PC-3 (cell line): Measurements from ENCODE around the gene ANKRD11. TPM values are rescaled to one million over a fixed set of nuclear protein-coding genes. Genes with fewer than 3 reads are reported as not detected.
A peak's percentile ranks its signal among the peaks of the same experiment; 100 is the strongest.

Experiments
- ATAC-seq: fragments of 200-7000 bp; cut with Tn5 transposase; 2 replicates; pipeline ENCODE4 v1.9.1; 2020; ENCODE audit warnings: mild to moderate bottlenecking, moderate library complexity
- BruUV-seq: library from RNA; stranded (reverse); fragments of 400-500 nt; replicated peaks from 2 replicates; lab custom pipeline; 2021; lab: Mats Ljungman, UMichigan
- CTCF ChIA-PET: fragments of 300-600 bp; sonication (Branson Sonifier 250); formaldehyde crosslinking; loops from one replicate; lab custom pipeline; 2022; ENCODE audit warnings: antibody characterized with exemption; lab: Charles Lee
- POLR2A ChIA-PET: fragments of 300-600 bp; sonication (Branson Sonifier 250); formaldehyde crosslinking; loops from one replicate; lab custom pipeline; 2022; ENCODE audit warnings: antibody characterized with exemption; ENCODE audit not compliant: unreplicated experiment; lab: Charles Lee
- DNase-seq: peaks from one replicate; pipeline ENCODE4 v3.0.0-alpha.2; 2015
- H2AFZ ChIP-seq: fragments of 300-600 bp; sonication (generic); 2 replicates; pipeline ENCODE4 v1.6.0; 2016; ENCODE audit warnings: antibody characterized with exemption, low read length
- H3F3A ChIP-seq: fragments of 300-600 bp; sonication (generic); one replicate; pipeline ENCODE4 v1.6.0; 2017; ENCODE audit warnings: antibody characterized with exemption, low read length, control low read depth, mild to moderate bottlenecking; ENCODE audit not compliant: unreplicated experiment
- H3K27ac ChIP-seq: fragments of 300-600 bp; sonication (generic); 2 replicates; pipeline ENCODE4 v1.5.1; 2016; ENCODE audit warnings: mild to moderate bottlenecking, low read length
- H3K27me3 ChIP-seq: fragments of 300-600 bp; sonication (generic); 2 replicates; pipeline ENCODE4 v1.6.1; 2016; ENCODE audit warnings: low read length, mixed read lengths
- H3K36me3 ChIP-seq: fragments of 300-600 bp; sonication (generic); 2 replicates; pipeline ENCODE4 v1.6.1; 2016; ENCODE audit warnings: low read depth, mixed run types, low read length, mixed read lengths
- H3K4me1 ChIP-seq: fragments of 300-600 bp; sonication (generic); 2 replicates; pipeline ENCODE4 v1.5.1; 2016; ENCODE audit warnings: low read length; ENCODE audit not compliant: insufficient read depth
- H3K4me2 ChIP-seq: fragments of 300-600 bp; sonication (generic); 2 replicates; pipeline ENCODE4 v1.6.0; 2016; ENCODE audit warnings: low read length
- H3K4me3 ChIP-seq: fragments of 300-600 bp; sonication (generic); 2 replicates; pipeline ENCODE4 v1.5.1; 2016; ENCODE audit warnings: mild to moderate bottlenecking, low read length, mixed read lengths
- H3K79me2 ChIP-seq: fragments of 300-600 bp; sonication (generic); 2 replicates; pipeline ENCODE4 v1.6.1; 2017; ENCODE audit warnings: low read length, mixed read lengths
- H3K9ac ChIP-seq: fragments of 300-600 bp; sonication (generic); 2 replicates; pipeline ENCODE4 v1.6.0; 2016; ENCODE audit warnings: mild to moderate bottlenecking, low read length
- H3K9me2 ChIP-seq: fragments of 300-600 bp; sonication (generic); replicated peaks from 2 replicates; pipeline ENCODE4 v1.6.1; 2016; ENCODE audit warnings: mixed run types, low read length, mixed read lengths
- H3K9me3 ChIP-seq: fragments of 300-600 bp; sonication (generic); 2 replicates; pipeline ENCODE4 v1.6.1; 2016; ENCODE audit warnings: low read length, mixed read lengths
- H4K20me1 ChIP-seq: fragments of 300-600 bp; sonication (generic); 2 replicates; pipeline ENCODE4 v1.6.1; 2016; ENCODE audit warnings: low read length, mixed read lengths
- EZH2 ChIP-seq: fragments of 300-600 bp; sonication (generic); IDR thresholded peaks from one replicate; pipeline ENCODE4 v1.6.1; 2017; ENCODE audit warnings: antibody characterized with exemption, mild to moderate bottlenecking, low read length; ENCODE audit not compliant: unreplicated experiment
- EZH2phosphoT487 ChIP-seq: fragments of 300-600 bp; sonication (generic); IDR thresholded peaks from 2 replicates; pipeline ENCODE4 v1.6.1; 2018; ENCODE audit warnings: mild to moderate bottlenecking, antibody characterized with exemption, low read length, borderline replicate concordance
- intact Hi-C: fragments of 100-400 bp; cut with micrococcal nuclease; formaldehyde crosslinking; loops from 2 replicates; pipeline ENCODE4 v1.9.0; 2023
- total RNA-seq: library from RNA; depleted of rRNA; stranded (reverse); fragments of >200 nt; gene quantifications from 2 replicates; pipeline ENCODE4 v1.2.3, GENCODE V29; 2014
- TF ChIP-seq, protein P1 (sequence below): fragments of 300-600 bp; sonication (generic); conservative IDR thresholded peaks from 2 replicates; pipeline ENCODE4 v1.5.1; 2017; ENCODE audit warnings: antibody characterized with exemption, low read depth, mild to moderate bottlenecking, low read length

The ANKRD11 gene
- total RNA-seq, 1 experiment from 2014 or later: 65.0 TPM

DNA sequence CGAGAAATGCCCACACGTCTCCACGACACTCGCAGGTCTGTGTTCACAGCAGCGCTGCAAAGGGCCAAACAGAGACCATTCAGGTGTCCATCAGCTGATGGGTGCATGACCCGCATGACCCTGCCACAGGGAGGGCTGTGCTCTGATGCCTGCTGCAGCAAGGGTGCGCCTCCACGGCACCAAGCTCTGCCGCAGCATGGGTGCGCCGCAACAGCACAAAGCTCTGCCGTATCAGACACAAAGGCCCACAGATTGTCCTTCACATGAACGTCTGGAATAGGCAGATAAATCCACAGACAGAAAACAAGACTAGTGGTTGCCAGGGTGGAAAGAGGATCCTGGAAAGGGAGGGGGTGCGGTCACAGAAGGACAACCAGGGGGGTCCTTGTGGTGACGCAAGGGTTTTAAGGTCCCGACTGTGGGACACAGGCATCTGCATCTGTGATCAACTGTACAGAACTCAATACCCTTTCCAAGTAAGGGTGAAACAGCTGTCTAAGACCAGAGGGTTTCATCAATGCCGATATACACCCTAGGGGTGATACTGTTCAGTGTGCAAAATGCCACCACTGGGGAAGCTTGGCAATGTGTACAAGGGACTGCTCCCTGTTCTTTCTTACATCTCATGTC lies 121.0 kb downstream of the ANKRD11 start:
- peaks cover 32% of the 10 kb centered on the region for H3K4me1 ChIP-seq
- H2AFZ ChIP-seq: no peak overlapping the region
- intact Hi-C loops: no loop called here
- H4K20me1 ChIP-seq: peaks cover 34% of the 10 kb centered on the region
- DNase-seq (no peak), ATAC-seq (no peak)
- TF ChIP-seq EZH2phosphoT487: no peak
- no peak for TF ChIP-seq EZH2
- TF ChIP-seq, protein P1, sequence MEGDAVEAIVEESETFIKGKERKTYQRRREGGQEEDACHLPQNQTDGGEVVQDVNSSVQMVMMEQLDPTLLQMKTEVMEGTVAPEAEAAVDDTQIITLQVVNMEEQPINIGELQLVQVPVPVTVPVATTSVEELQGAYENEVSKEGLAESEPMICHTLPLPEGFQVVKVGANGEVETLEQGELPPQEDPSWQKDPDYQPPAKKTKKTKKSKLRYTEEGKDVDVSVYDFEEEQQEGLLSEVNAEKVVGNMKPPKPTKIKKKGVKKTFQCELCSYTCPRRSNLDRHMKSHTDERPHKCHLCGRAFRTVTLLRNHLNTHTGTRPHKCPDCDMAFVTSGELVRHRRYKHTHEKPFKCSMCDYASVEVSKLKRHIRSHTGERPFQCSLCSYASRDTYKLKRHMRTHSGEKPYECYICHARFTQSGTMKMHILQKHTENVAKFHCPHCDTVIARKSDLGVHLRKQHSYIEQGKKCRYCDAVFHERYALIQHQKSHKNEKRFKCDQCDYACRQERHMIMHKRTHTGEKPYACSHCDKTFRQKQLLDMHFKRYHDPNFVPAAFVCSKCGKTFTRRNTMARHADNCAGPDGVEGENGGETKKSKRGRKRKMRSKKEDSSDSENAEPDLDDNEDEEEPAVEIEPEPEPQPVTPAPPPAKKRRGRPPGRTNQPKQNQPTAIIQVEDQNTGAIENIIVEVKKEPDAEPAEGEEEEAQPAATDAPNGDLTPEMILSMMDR: no peak
- no TSS peak for BruUV-seq
- H3K4me2 ChIP-seq: no peak overlapping the region
- H3K27ac ChIP-seq: peak overlapping the region; percentile 52
- H3K27me3 ChIP-seq: no peaks in the 10 kb centered on the region
- peaks cover 4% of the 10 kb centered on the region for H3F3A ChIP-seq
- H3K79me2 ChIP-seq: peaks cover 93% of the 10 kb centered on the region
- H3K36me3 ChIP-seq: no peaks in the 10 kb centered on the region; the same call in 1 of the 2 replicates
- POLR2A ChIA-PET: no interaction called here
- CTCF ChIA-PET: no interaction called here
- H3K9me2 ChIP-seq: no peaks in the 10 kb centered on the region
- no peak overlapping the region for H3K9ac ChIP-seq
- no peaks in the 10 kb centered on the region for H3K9me3 ChIP-seq
- no peak overlapping the region for H3K4me3 ChIP-seq

GRCh38 chr16:89368604-89369249 lies 121.6 kb downstream of the ANKRD11 start:
- BruUV-seq: no TSS peak
- CTCF ChIA-PET: interaction anchor here (0.6 kb wide), 1 partner anchor 49 kb away, joined by 3 read pairs; no protein-coding TSS in a partner anchor
- Histone ChIP-seq H3K9me3 (no peaks in the 10 kb centered on the region), H3K9ac (no peak overlapping the region), H3K4me1 (peaks cover 33% of the 10 kb centered on the region), H3K27me3 (no peaks in the 10 kb centered on the region), H3K36me3 (no peaks in the 10 kb centered on the region; the same call in 1 of the 2 replicates), H2AFZ (no peak overlapping the region), H3K4me3 (no peak overlapping the region), H3K4me2 (no peak overlapping the region), H3K79me2 (peaks cover 93% of the 10 kb centered on the region), H3K9me2 (no peaks in the 10 kb centered on the region), H3F3A (peaks cover 4% of the 10 kb centered on the region), H3K27ac (no peak overlapping the region), H4K20me1 (peaks cover 35% of the 10 kb centered on the region)
- POLR2A ChIA-PET: interaction anchor here (0.6 kb wide), 1 partner anchor 327 kb away, joined by 3 read pairs; no protein-coding TSS in a partner anchor
- TF ChIP-seq EZH2phosphoT487 (no peak), EZH2 (no peak)
- TF ChIP-seq, protein P1: no peak
- DNase-seq (no peak), ATAC-seq (no peak)
- intact Hi-C loops: no loop called here

GRCh38 chr16:89367538-89367915 lies 122.8 kb downstream of the ANKRD11 start:
- Histone ChIP-seq H2AFZ (no peak overlapping the region), H3K36me3 (no peaks in the 10 kb centered on the region; the same call in 1 of the 2 replicates), H3K27me3 (no peaks in the 10 kb centered on the region), H3K9me3 (no peaks in the 10 kb centered on the region), H3K27ac (no peak overlapping the region), H3K79me2 (peaks cover 93% of the 10 kb centered on the region), H3K9ac (no peak overlapping the region), H3F3A (peaks cover 4% of the 10 kb centered on the region), H4K20me1 (peaks cover 28% of the 10 kb centered on the region; the same call in 1 of the 2 replicates), H3K4me2 (no peak overlapping the region), H3K9me2 (no peaks in the 10 kb centered on the region), H3K4me1 (peaks cover 37% of the 10 kb centered on the region), H3K4me3 (no peak overlapping the region)
- TF ChIP-seq EZH2phosphoT487: no peak
- TF ChIP-seq EZH2: no peak
- TF ChIP-seq, protein P1: no peak
- ChIA-PET CTCF (no interaction called here), POLR2A (no interaction called here)
- ATAC-seq (no peak), DNase-seq (no peak)
- intact Hi-C loops: no loop called here
- no TSS peak for BruUV-seq
